OCI-LY7 (cell line): ENCODE data around the gene SYK. TPM values are rescaled to one million over a fixed set of nuclear protein-coding genes. Genes with fewer than 3 reads are reported as not detected.

Experiments
- BruUV-seq: library from RNA; stranded (reverse); fragments of 400-500 nt; replicated peaks from 2 replicates; lab custom pipeline; 2021; lab: Mats Ljungman, UMichigan
- CTCF ChIA-PET: fragments of 300-600 bp; sonication (Branson Sonifier 250); formaldehyde crosslinking; loops from one replicate; lab custom pipeline; 2022; ENCODE audit warnings: antibody characterized with exemption; ENCODE audit not compliant: unreplicated experiment; lab: Charles Lee
- POLR2A ChIA-PET: fragments of 300-600 bp; sonication (Branson Sonifier 250); formaldehyde crosslinking; loops from one replicate; lab custom pipeline; 2022; ENCODE audit warnings: antibody characterized with exemption; lab: Charles Lee
- DNase-seq: peaks from one replicate; pipeline ENCODE4 v3.0.0-alpha.2; 2015; ENCODE audit warnings: low spot score
- H2AFZ ChIP-seq: fragments of 200-600 bp; sonication (generic), shearing (Covaris generic); 2 replicates; pipeline ENCODE4 v1.6.1; 2014; ENCODE audit warnings: mild to moderate bottlenecking, antibody characterized with exemption, low read length, moderate library complexity
- H3K27ac ChIP-seq: fragments of 200-600 bp; sonication (generic); 2 replicates; pipeline ENCODE4 v1.5.1; 2014; ENCODE audit warnings: mixed run types, low read depth, mild to moderate bottlenecking, moderate library complexity, low read length, inconsistent platforms; ENCODE audit not compliant: poor library complexity, severe bottlenecking
- H3K36me3 ChIP-seq: fragments of 200-600 bp; sonication (generic); 2 replicates; pipeline ENCODE4 v1.6.1; 2014; ENCODE audit warnings: mild to moderate bottlenecking, antibody characterized with exemption, low read length, moderate library complexity, mixed read lengths; ENCODE audit not compliant: insufficient read depth
- H3K4me1 ChIP-seq: fragments of 200-600 bp; sonication (generic); 2 replicates; pipeline ENCODE4 v1.5.1; 2014; ENCODE audit warnings: mild to moderate bottlenecking, low read length; ENCODE audit not compliant: insufficient read depth, poor library complexity, severe bottlenecking
- H3K4me2 ChIP-seq: fragments of 200-600 bp; sonication (generic); 2 replicates; pipeline ENCODE4 v1.6.1; 2014; ENCODE audit warnings: mild to moderate bottlenecking, low read length
- H3K4me3 ChIP-seq: fragments of 200-600 bp; sonication (generic); 2 replicates; pipeline ENCODE4 v1.5.1; 2014; ENCODE audit warnings: mild to moderate bottlenecking, low read depth, low read length; ENCODE audit not compliant: poor library complexity, severe bottlenecking
- H3K79me2 ChIP-seq: fragments of 200-600 bp; sonication (generic); 2 replicates; pipeline ENCODE4 v1.6.1; 2016; ENCODE audit warnings: low read depth, mild to moderate bottlenecking, low read length, moderate library complexity, mixed read lengths; ENCODE audit not compliant: insufficient read depth
- H3K9me2 ChIP-seq: fragments of 200-600 bp; sonication (generic); 2 replicates; pipeline ENCODE4 v1.6.1; 2016; ENCODE audit warnings: mild to moderate bottlenecking, low read length, mixed read lengths; ENCODE audit not compliant: insufficient read depth
- H3K9me3 ChIP-seq: fragments of 200-600 bp; sonication (generic); 2 replicates; pipeline ENCODE4 v1.6.1; 2014; ENCODE audit warnings: mild to moderate bottlenecking, mixed run types, low read length, mixed read lengths
- H4K20me1 ChIP-seq: fragments of 200-600 bp; sonication (generic); 2 replicates; pipeline ENCODE4 v1.6.1; 2014; ENCODE audit warnings: mild to moderate bottlenecking, antibody characterized with exemption, low read length, moderate library complexity, mixed read lengths; ENCODE audit not compliant: insufficient read depth
- CTCF ChIP-seq: fragments of 200-600 bp; sonication (generic); conservative IDR thresholded peaks from 2 replicates; pipeline ENCODE4 v1.5.1; 2014; ENCODE audit warnings: mild to moderate bottlenecking, antibody characterized with exemption, low read length, moderate library complexity, mixed read lengths
- EZH2phosphoT487 ChIP-seq: fragments of 200-600 bp; sonication (generic); IDR thresholded peaks from 2 replicates; pipeline ENCODE4 v1.6.1; 2018; ENCODE audit warnings: low read depth, borderline replicate concordance, mild to moderate bottlenecking, mixed run types, antibody characterized with exemption, low read length, moderate library complexity, mixed read lengths
- intact Hi-C: fragments of 100-400 bp; cut with micrococcal nuclease; formaldehyde crosslinking; loops from one replicate; pipeline ENCODE4 v1.10.0; 2022; ENCODE audit not compliant: unreplicated experiment
- total RNA-seq, 2 experiments: library from RNA; depleted of rRNA in 1 of 2; stranded (reverse); fragments of >200 nt in 1 of 2; shearing (Covaris generic) in 1 of 2; gene quantifications; 2 replicates each; pipeline ENCODE4 v1.2.3, GENCODE V29; 2014 to 2022

The SYK gene
- total RNA-seq, 2 experiments from 2014 or later: 112 to 175 TPM

GRCh38 chr9:90881648-90882047 is 80.0 kb downstream of the SYK start:
- peaks cover 48% of the 10 kb centered on the region for H3K4me1 ChIP-seq
- H3K9me3 ChIP-seq: peaks cover 9% of the 10 kb centered on the region; the same call in 1 of the 2 replicates
- no peaks in the 10 kb centered on the region for H4K20me1 ChIP-seq
- peak; percentile 98 for DNase-seq
- no TSS peak for BruUV-seq
- H3K79me2 ChIP-seq: no peaks in the 10 kb centered on the region; the same call in 1 of the 2 replicates
- H3K36me3 ChIP-seq: peaks cover 88% of the 10 kb centered on the region
- peak overlapping the region; percentile 70 for H3K4me2 ChIP-seq
- CTCF ChIA-PET: interaction anchor here (0.6 kb wide), 1 partner anchor 266 kb away, joined by 3 read pairs; no protein-coding TSS in a partner anchor
- peak overlapping the region; percentile 92 for H3K27ac ChIP-seq
- POLR2A ChIA-PET: interaction anchor here (0.6 to 1.0 kb wide), 6 partner anchors 10 to 1375 kb away, joined by 3 to 4 read pairs (median 4); no protein-coding TSS in a partner anchor
- intact Hi-C loops: loop anchor here (2.0 to 5.0 kb wide), 2 partner anchors 49 to 77 kb away; no protein-coding TSS in a partner anchor
- no peak overlapping the region for H2AFZ ChIP-seq
- no peak for TF ChIP-seq CTCF
- TF ChIP-seq EZH2phosphoT487: no peak
- peak overlapping the region; percentile 40 for H3K4me3 ChIP-seq
- no peaks in the 10 kb centered on the region for H3K9me2 ChIP-seq

- intact Hi-C loops: loop anchor here (5.0 kb wide), 1 partner anchor 51 kb away; no protein-coding TSS in a partner anchor
- Histone ChIP-seq H4K20me1 (no peaks in the 10 kb centered on the region), H3K4me1 (peaks cover 48% of the 10 kb centered on the region), H3K4me3 (no peak overlapping the region), H3K27ac (peak overlapping the region; percentile 92), H3K4me2 (no peak overlapping the region; the same call in 1 of the 2 replicates), H2AFZ (no peak overlapping the region), H3K9me2 (no peaks in the 10 kb centered on the region), H3K79me2 (no peaks in the 10 kb centered on the region; the same call in 1 of the 2 replicates), H3K36me3 (peaks cover 88% of the 10 kb centered on the region), H3K9me3 (peaks cover 9% of the 10 kb centered on the region; the same call in 1 of the 2 replicates)
- ChIA-PET CTCF (interaction anchor here (0.9 kb wide), 1 partner anchor 10 kb away, joined by 3 read pairs; no protein-coding TSS in a partner anchor), POLR2A (no interaction called here)
- no peak for TF ChIP-seq EZH2phosphoT487
- no peak for TF ChIP-seq CTCF
- DNase-seq: no peak
- no TSS peak for BruUV-seq
Observed at GRCh38 chr9:90882991-90883600, 81.5 kb downstream of the SYK start.

- peaks cover 48% of the 10 kb centered on the region for H3K4me1 ChIP-seq
- no peaks in the 10 kb centered on the region for H3K9me2 ChIP-seq
- H3K36me3 ChIP-seq: peaks cover 88% of the 10 kb centered on the region
- H3K4me3 ChIP-seq: no peak overlapping the region
- no peak overlapping the region for H3K4me2 ChIP-seq
- ChIA-PET CTCF (no interaction called here), POLR2A (no interaction called here)
- TF ChIP-seq CTCF: no peak
- no peaks in the 10 kb centered on the region; the same call in 1 of the 2 replicates for H3K79me2 ChIP-seq
- no peak for DNase-seq
- peak overlapping the region; percentile 92 for H3K27ac ChIP-seq
- peaks cover 9% of the 10 kb centered on the region; the same call in 1 of the 2 replicates for H3K9me3 ChIP-seq
- BruUV-seq: no TSS peak
- H4K20me1 ChIP-seq: no peaks in the 10 kb centered on the region
- intact Hi-C loops: loop anchor here (5.0 kb wide), 1 partner anchor 51 kb away; no protein-coding TSS in a partner anchor
- H2AFZ ChIP-seq: no peak overlapping the region
Observed at GRCh38 chr9:90883661-90884060, 82.0 kb downstream of the SYK start.
